HG03039 (cell line): Measurements from ENCODE around the gene MSANTD4.
"Not testable (repeated sequence)": the region's sequence is repeated elsewhere in the genome, so short reads cannot be mapped to it uniquely, and the experiment has no call there.

Experiments
- ATAC-seq: cut with Tn5 transposase; IDR thresholded peaks from one replicate; pipeline ENCODE4 v1.9.1; 2021; ENCODE audit warnings: mild to moderate bottlenecking, moderate library complexity; ENCODE audit not compliant: unreplicated experiment

MSANTD4 gene

DNA sequence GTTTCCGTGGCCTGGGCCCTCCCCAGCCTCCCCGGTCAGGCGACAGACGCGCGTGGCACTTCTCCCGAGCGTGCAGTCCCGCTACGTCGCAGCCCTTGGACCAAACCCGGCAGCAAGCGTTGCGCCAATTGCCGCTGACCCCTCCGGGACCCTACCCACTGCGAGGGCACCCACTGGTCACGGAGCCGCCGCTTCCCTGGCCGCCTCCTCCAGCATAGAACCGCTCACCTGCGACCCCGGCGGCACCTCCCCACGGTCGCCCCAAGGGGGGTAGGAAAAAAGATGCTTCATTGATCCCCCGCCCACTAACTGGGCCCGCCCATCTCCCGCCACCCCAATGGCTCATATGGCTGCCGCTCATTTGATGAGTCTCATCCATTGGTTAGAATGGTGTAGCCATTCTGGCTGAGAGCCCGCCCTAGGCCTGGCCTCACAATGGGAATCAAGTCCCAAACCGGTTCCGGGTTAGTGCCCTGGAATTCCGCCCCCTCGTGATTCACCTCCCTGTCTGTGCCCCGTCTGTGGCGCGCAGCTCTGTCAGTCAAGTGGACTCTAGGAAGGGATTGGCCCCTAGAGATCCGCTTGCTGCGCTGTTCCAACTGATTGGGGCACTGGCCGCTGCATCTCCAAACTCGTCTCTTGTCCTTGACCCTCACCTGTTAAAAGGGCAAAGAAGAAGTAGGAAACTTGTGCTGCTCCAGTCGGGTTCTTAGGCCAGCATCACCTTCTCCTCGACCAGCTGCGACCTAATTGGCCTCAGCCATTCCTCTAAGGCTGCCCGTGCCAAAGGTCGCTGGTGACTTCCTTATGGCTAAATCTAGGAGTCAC is at the start of gene MSANTD4:
MSANTD4 (minus strand) TSS at position 274 of the 828 bp plus-strand sequence. CDS start 11,323 bp downstream, outside the sequence.
- ATAC-seq: peak; percentile 98

DNA sequence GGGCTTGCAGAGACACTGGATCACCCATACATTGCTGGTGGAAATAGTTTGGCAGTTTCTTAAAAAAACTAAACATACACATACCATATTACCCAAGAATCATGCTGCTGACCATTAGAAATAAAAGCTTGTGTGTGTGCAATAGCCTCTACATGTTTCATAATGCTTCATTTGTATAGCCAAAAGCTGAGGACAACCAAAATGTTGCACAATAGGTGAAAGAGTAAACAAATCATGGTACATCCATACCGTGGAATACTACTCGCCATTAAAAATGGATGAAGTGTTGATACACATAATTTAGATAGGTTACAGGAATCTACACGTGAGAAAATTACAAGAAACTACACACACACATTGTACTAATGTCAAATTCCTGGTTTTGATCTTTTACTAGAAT is 48.6 kb upstream of the MSANTD4 start:
- no peak for ATAC-seq

DNA sequence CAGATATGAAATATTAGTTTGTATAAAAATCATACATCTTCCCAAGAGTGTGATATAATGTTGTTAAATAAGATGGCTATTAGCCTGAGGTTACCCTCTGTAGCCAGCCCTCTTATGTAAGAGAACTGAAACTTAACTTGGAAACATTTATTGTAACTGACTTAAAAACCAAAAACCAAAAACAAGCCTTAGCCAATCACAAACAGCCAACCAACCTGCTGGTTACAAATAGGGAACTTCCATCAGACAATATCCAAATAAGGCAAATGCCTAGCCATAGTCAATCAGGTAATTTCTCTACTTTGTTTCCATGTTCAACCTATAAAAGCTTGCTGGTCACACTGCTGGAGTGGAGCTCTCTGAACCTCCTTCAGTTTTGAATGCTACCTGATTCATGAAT is 41.0 kb upstream of the MSANTD4 start:
- peak; percentile 40 for ATAC-seq

DNA sequence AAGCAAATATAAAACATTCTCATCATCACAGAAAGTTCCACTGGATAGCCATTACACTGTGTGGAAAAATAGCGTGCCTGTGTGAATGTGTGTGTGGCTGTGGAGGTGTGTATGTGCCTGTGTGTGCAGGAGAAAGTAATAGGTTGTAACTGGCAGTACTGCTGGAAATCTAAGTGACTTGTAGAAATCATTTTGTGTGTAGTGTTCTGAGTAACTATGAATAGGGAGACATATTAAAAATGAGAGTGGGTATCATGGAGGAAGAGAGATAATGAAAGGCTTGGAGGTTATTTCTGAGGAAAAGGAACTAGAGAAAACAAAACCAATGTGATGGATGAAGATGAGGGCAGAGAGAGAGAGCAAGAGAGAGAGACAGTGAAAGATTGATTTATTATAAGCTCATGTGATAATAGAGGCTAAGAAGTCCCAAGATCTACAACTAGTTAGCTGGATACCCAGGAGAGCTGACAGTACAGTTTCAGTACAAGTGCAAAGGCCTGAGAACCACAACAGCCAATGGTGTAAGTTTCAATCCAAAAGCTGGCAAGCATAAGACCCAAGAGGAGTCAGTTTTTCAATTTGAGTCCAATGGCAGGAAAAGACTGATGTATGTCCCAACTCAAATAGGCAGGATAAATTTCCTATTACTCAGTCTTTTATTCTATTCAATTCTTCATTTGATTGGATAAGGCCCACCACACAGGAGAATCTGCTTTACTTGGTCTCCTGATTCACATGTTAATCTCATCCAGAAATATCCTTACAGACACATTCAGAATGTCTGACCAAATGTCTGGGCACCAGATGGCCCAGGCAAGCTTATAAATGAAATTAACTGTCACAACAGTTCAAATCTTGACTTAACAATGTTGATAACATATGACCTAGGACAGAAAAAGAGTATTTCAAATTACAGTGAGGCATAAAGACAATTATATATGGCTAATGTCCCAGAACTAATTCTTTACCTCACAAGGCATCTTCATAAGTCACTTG is 40.2 kb upstream of the MSANTD4 start:
- no peak for ATAC-seq

DNA sequence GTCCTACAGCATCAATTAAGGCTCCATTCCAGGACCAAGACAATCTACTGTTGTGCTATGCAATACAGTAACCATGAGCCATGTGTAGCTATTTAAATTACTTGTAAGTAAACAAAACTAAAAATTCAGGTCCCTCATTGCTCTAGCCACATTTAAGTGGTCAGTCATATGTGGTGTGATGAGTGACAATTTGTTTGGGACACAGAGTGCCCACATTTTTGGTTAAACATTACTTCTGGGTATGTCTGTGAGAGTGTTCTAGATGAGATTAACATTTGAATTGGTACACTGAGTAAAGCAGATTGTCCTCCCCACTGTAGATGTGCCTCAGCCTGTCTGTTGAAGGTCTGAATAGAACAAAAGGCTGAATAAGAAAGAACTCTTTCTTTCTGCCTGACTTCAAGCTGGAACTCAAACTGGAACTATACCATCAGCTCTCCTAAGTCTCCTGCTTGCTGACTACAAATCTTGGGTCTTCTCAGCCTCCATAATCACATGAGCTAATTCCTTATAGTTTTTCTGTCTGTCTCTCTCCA is 39.3 kb upstream of the MSANTD4 start:
- no peak for ATAC-seq

DNA sequence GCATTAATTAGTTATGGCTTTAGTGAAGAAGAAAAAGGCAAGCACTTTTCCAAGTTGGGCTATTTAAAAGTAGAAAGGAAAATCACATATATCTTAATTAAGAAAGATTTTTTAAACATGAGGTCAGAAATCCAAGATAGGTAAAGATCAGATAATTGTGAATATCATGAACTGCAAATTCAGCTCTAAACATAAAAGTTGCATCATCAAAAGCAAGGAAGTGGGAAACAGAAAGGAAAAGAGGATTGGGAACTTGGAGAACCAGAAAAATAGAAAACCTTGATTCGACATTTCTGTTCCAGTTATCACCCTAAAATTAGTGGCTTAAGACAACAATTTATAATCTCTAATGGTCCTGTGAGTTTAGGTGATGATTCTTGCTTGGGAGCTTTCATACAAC is 37.6 kb upstream of the MSANTD4 start:
- ATAC-seq: no peak

DNA sequence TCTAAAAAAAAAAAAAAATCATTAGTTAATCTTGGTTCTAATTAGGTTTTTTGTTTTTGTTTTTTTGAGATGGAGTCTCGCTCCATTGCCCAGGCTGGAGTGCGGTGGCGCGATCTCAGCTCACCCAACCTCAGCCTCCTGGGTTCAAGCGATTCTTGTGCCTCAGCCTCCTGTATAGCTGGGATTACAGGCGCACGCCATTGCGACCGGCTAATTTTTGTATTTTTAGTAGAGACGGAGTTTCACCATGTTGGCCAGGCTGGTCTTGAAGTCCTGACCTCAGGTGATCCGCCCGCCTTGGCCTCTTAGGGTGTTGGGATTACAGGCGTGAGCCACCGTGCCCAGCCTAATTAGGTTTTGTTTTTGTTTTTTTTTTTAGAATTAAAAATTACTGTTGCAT is 36.3 kb upstream of the MSANTD4 start:
- not testable (repeated sequence) for ATAC-seq

DNA sequence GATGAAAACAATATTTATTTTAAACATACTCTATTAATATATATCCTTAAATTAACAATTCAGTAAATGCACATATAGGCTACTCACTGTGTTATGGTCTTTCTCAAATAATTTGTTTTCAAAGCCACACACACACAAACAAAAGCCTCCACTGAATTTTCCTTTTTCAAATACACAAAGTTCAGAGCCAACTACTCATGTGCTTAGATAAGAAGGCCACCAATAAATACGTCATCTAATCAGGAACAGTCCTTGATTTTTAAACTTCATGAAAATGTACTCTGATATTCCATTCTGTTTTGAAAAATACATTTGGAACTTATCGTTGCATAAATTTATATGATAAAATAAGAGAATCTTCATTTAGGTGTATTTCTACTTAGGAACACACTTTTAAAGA is 29.1 kb upstream of the MSANTD4 start:
- no peak for ATAC-seq

DNA sequence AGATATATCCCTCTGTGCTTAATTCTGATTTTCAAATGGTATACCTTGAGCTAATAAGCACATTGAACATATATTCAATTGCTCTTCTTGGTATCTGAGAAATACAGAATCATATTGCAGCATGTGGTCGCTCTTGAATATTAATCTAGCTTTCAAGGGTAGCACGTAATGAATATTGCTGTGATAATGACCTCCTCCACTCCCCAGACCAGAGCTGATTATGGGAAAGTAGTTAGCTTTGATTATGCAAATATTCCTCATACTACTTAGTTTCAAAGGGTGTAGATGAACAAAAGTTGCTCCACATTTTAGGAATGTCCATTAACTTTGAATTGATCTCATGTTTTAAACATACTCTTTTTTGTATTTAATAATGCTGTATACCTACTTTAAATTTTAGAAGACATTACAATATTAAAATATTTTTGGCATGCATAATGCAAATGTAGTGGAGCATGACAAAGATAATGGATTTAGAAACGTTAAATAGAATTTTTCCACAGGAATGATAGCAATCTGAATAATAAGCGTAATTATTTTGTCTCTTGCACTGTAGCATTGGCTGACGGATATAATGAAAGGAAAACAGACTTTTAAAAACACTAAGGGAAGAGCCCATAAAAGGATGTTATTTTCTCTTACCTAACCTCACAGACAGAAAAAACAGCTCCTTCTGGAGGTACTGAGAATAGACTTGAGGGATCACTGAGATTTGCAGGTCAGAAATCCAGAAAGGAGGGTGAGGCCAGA is 27.9 kb upstream of the MSANTD4 start:
- no peak for ATAC-seq

DNA sequence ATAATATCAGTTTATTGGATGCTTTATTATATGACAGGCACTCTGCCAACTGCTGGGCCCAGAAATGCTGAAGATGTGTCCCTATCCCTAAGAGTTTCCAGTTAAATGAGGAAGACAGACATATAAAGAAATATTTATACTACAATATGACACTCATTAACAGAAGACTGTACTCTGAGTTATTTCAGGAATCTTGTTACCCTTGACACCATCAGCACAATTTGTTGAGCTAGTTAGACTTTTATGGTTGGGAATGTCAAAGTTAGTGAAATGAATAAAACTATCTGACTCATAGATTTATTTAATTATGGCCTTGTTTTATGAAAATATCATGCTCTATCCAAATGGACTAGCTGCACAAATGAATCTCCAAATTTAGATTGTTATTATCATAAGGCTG is 25.6 kb upstream of the MSANTD4 start:
- no peak for ATAC-seq

DNA sequence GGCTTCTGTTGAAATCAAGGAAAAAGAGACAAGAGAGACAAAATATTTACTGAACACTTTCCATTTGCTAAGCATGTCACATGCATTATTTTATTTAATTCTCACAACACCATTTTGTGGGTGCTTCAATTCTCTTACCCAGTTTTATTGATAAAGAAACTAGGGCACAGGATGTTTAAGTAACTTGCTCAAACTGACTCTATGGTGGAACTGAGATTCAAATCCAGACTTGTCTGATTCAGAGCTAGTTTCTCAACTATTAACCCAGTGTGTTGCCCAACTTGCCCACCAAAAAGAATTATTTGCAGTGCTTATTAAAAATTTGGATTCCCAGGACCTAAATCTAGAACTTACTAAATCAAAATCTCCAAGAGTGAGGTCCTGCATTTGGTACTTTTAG is 21.5 kb upstream of the MSANTD4 start:
- ATAC-seq: no peak

DNA sequence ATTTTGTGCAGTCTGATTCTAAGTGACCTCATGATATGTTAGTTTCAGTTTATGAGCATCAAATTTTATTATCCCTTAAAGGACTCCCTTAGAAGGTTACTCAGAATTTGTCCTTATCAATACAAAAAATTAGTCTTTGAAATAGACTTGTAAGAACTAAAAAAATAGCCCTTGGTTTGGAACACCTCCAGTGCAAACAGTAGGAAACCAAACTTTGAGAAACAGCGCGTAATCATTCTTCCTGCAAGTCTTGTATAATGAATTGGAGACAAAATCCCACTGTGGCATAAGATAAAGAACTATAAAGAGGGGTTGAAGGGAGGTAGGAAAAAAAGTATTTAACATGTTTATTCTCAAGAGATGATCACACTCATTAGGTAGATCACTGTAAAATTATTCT is 10.8 kb upstream of the MSANTD4 start:
- no peak for ATAC-seq

DNA sequence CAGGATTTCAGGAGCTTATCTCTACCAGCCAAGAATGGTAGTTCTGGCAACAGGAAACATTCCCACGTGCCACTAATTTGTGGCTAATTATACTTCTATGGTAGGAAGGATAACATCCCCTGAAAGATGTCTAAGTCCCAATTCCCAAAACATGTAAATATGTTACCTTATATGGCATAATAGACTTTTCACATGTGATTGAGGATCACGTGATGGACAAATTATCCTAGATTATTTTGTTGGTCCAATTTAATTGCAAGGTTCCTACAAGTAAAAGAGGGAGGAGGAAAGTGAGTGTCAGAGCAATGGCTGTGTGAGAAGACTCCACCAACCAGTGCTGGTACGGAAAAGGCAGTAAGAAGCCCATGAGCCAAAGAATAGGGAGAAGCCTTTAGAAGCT is 9.9 kb upstream of the MSANTD4 start:
- no peak for ATAC-seq

DNA sequence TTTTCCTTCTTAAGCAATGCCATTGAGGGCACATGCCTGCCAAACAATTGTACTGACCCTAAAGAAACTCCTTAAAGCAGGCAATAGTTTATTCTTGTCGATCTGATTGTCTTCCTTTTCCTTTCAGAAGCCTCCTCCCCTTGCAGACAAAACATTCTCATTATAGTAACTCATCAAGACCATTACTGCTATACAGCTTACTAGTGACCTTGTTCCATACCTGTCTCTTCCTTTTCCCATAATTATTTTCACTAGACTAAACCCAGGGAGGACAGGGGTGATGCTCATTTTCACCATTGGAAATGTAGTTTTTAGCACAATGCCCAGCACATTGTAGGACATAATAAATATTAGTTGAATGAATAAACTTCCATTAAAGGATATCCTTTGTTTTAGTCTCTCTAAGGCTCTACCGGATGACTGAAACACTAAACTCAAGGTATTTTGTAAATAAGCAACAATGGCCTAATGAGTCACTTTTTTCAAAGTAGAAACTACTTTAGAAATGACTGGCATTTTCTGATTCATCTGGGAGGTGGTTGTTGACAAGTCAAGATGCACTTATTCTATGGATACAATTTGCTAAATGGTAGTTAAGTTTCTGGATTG is 9.3 kb upstream of the MSANTD4 start:
- ATAC-seq: no peak

DNA sequence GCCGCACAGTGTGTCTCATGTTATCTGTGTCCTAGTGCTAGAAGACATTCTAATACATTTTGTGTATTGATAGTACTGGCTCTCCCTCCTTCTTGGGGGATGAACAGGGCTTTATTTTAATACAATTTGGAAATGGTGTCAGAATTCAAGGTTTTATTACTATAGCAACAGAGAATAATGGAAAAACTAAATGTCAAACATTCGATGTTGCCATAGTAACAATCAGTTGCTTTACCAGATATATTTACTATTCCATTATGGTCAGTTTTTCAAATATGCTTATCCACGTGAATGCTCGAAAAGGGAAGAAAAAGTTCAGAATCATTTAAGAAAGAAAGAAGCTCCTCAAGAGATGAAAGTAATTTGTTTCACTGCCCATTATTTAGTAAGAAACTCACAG is 8.6 kb upstream of the MSANTD4 start:
- ATAC-seq: no peak

DNA sequence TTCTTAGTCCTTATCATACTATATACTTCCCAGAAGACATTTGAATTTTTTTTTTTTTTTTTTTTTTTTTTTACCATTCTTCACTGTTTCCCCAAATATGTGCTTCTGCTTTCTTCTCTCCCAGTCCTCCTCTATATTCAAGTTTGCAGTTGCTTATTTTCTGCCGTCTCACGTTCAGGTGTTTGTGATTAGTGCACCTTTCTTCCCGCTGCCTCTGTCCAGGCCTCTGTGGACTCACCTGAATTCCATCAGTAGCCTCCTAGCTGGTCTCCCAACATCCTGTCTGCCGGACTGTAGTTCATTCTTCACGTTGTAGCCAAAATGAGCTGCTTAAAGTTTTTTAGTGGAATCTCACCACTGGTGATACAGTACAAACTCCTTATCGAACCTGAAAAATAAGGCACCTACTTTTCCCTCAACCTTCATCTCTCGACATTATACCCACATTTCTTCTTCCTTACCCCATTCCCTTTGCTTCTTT is 795 bp upstream of the MSANTD4 start:
- ATAC-seq: no peak

DNA sequence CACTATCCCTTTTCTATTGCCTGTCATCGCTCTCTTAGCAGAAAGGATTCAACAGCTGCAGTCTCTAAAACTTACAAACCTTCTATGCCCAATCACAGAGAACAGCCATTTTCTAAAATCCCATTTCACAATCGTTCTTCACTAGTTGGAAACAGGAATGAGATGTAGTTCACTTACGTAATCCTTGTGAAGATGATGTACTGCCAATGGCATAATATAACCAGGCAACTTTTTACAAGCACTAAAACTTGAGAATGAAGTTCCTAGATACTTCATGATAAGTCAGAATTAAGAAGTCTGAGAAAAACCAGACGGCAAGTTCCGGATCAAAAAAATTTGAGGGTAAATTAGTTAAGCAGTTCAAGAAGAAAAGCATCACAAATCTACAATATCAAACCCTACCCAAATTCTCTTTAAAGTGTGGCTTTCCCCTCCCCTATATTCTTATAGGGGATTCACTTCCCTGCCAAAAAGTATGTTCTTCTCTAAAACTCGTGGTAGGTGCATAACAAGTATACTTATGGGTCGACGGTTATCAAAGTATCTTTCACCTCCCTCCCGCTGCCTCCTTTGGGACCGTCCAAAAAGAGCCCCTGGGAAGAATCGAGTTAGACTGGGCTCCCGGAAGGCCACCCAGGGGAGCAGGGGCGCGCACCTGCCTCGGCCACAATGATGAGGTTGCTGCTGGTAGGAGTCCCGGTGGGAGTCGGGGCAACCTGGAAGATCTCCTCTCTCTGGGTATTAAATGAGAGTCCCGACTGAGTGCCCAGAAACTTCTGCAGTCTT is 666 bp downstream of the MSANTD4 start:
- ATAC-seq: peak; percentile 0

DNA sequence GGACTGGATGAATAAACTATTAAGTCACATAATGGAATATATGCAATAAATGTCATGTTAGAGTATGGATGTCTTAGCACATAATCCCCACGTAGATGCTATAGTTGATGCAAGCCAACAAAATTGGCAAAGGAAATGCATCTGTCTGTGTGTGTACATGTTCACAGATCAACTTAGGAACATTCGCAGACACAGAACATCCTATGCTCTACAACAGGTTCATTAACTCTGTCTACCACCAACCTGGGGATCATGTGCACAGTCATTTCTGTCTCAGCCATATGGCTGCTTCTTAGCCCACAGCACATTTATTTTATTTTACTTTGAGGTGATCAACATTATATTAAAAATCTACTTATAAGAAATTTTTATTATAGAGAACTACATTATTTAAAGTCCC is 4.9 kb downstream of the MSANTD4 start:
- no peak for ATAC-seq

DNA sequence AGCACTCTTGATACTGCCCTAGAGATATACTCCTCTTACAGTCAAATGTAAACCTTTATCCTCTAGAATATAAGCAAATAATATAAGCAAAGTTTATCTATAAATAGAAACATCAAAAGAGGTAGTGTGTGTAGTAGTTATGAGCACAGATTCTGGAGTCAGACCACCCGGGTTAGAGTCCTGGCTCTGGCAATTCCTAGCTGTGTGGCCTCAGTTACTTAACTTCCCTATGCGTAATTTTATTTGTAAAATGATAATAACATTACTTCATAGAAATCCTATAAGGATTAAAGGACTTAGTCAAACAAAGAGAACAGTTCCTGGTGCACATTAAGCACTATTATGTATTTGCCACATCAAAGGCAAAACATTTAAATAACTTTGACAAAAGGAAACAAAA is 7.0 kb downstream of the MSANTD4 start:
- ATAC-seq: no peak
